Pulmonary artery endothelial cell (primary cell): ENCODE measurements around the gene ASCC1. TPM values are rescaled to one million over a fixed set of nuclear protein-coding genes. Genes with fewer than 3 reads are reported as not detected.

Experiments used
- DNase-seq: peaks from one replicate; pipeline ENCODE4 v3.0.0-alpha.2; 2011; ENCODE audit warnings: low read depth, low spot score
- total RNA-seq: library from RNA; depleted of rRNA; stranded (reverse); fragments of >200 nt; gene quantifications from 2 replicates; pipeline ENCODE4 v1.2.3, GENCODE V29; 2014

ASCC1 gene
- total RNA-seq, 1 donor from 2014 or later, result 26.0 TPM

DNA sequence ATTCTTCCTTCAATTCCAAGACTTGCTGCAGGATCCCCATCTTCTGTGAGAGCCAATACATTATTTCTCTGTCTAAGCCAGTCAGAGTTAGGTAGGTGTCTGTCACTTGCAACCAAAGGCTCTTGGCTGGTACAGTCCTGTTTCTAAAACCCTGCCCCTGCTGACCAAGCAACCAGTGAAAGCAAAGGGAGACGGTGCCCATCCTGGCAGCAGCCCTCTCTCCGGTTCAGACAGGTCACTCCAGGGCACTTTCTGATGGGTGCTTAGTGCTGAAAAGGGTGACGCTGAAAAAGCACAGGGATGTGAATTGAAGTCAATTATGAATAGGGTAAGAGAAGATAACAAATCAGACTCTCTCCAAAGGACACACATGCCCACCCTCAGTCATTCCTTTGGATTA, 165.2 kb downstream of the ASCC1 start:
- DNase-seq, result no peak

DNA sequence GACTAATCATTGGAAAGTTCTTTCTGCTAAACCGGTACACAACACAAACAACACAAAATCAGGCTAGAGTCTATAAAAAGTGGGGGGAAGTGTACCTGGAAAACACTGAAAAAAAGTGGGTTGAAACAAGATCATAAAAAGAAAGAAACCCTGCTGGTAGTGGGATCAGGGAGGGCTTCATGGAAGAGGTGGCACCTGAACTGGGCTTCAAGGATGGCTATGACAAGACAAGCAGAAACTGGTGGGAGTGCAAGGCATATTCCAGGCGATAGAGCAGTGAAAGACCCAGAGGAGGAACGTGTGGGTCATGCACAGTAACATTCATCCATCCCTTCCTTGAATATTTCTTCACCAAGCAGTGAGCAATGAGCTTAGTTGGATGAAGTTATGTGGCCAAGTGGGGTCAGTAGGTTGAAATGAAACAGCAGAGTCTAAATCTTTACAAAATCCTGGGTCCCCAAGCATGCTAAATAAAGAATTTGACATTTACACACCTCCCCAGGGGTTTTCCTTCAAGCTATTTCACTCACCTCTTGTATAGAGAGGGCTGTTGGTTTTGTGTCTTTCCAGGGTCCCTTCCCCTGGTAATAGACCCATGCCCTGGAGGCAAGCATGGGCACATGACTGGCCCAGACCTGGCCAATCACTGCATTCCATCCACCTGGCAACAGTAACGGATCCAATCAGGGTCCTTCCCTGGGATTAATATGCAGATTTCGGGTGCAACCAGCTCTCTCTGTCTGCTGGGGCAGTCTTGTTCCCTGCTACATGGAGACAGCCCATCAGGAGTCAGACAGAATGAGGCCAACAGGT, 165.9 kb downstream of the ASCC1 start:
- DNase-seq, result no peak

DNA sequence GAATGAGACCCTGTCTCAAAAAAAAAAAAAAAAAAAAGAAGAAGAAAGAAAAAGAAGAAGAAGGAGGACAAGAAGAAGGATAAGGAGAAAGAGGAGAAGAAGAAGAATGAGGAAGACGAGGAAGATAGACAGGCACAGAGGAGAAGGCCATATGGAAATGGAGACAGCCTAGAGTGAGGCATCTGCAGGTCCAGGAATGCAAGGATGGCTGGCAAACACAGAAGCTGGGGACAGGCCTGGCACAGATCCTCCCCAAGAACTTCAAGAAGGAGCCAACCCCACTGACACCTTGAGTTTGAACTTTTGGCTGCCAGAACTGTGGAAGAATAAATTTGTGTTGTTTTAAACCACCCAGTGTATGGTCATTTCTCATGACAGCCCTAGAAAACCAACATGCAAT, 166.6 kb downstream of the ASCC1 start:
- DNase-seq, result no peak

DNA sequence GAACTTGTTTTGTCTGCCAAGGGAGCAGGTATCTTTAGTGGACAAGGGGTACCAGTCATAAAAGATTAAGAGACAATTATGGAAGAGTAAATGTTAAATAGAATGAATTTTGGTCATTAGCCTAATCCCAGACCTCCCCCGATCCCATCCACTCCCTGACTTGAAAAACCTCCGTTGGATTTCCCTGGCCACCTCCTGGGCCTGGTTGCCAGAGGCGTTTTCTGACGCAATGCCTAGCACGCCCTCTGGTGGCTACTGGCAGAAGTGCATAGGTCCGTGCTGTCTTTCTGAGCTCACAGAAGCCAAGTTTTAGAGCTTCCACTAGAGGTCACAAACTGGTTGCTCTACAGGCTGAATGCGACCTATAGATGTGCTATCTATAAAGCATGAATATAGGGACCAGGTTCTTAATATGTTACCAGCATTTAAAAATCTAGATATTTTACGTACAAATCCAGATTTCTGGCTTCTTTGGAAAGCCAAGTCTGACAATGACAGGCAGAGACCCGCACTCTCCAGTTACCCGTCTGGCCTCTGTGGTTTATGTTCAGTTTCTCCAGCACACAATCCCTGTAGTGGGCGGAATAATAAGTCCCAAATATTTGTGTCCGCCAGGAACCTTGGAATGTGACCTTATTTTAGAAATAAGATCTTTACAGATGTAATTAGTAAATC, 167.5 kb downstream of the ASCC1 start:
- peak; percentile 57 for DNase-seq

Other genes with a start within 250 kb of the ASCC1 start
- 0.18 and 0.20 TPM in 2 replicates for gene SPOCK2, start 127.7 kb downstream of the ASCC1 start, total RNA-seq
- gene ANAPC16, start 264 bp downstream of the ASCC1 start, total RNA-seq, result 48.9 and 59.8 TPM in 2 replicates
- 133 and 170 TPM in 2 replicates for gene DDIT4, start 57.6 kb upstream of the ASCC1 start, total RNA-seq
- gene DNAJB12, start 138.6 kb upstream of the ASCC1 start, total RNA-seq, result 26.2 and 27.8 TPM in 2 replicates